ENCODE data around the gene VAMP2. TPM values are rescaled to one million over a fixed set of nuclear protein-coding genes. Genes with fewer than 3 reads are reported as not detected.

VAMP2 gene
- total and polyA plus RNA-seq, 9 of the 15 experiments (the other 6 are each of a cell fraction or from before 2014, with no cell fraction given): 2.3 to 31.8 (median 6.0) TPM

DNA sequence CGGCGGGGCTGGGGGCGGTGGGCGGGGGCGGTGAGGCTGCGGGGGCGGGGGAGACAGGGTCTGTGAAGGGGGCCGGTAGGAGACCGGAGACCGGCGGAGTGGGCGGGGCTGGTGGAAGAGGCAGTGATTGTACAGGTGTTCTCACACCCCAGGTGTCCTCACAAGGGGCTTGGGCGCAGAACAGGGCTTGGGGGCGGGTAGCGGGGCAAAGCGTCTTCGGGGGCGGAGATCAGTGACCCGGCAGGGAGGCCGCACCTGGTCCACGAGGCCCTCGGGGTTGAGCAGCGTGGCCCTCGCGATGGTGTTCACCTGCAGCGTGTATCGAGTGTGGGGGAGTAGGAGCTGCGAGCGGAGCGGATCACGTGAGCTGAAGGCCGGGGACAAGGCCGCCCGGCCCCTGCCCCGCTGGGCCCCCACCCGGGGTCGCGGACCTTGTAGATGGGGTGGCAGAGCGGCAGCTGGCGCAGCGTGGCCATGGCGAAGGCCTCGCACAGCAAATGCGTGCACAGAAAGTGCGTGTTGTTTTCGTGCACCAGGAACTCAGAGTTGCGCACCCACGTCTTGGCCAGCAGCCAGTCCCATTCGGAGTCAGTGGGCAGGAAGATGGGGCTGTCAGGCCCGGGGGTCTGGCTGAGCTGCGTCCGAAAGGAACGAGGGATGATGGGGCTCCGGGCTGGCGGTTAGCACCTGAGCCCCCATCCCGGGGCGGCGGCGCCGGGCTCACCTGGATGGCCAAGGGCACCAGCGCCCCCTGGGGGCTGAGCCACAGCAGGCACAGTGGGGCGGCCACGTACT, 52.9 kb downstream of the VAMP2 start (continued):
- TF ChIP-seq THRAP3 (IDR thresholded peaks at IDR 0.05; ENCODE audit: borderline replicate concordance) (no peak), ZNF77 (CRISPR knock-in tag; IDR thresholded peaks at IDR 0.05) (no peak), BCOR (IDR thresholded peaks at IDR 0.05) (no peak), ZFX (CRISPR knock-in tag; IDR thresholded peaks at IDR 0.05) (peak; percentile 49), ZNF24 (IDR thresholded peaks at IDR 0.05) (no peak), GABPA (tag; conservative IDR thresholded peaks at IDR 0.05; ENCODE audit: low read depth) (no peak), CEBPG (CRISPR knock-in tag; IDR thresholded peaks at IDR 0.05) (0 out of 2 replicates have a peak, but pooled peaks have one; percentile 28), CEBPG (tag; conservative IDR thresholded peaks at IDR 0.05 in 1 of 2, IDR thresholded peaks at IDR 0.05 in 1 of 2) (no peak), HNRNPUL1 (IDR thresholded peaks at IDR 0.05; ENCODE audit: low read length) (no peak), PHF8 (IDR thresholded peaks at IDR 0.05; ENCODE audit: borderline replicate concordance, low read length) (no peak)
- TF ChIP-seq, protein P1, sequence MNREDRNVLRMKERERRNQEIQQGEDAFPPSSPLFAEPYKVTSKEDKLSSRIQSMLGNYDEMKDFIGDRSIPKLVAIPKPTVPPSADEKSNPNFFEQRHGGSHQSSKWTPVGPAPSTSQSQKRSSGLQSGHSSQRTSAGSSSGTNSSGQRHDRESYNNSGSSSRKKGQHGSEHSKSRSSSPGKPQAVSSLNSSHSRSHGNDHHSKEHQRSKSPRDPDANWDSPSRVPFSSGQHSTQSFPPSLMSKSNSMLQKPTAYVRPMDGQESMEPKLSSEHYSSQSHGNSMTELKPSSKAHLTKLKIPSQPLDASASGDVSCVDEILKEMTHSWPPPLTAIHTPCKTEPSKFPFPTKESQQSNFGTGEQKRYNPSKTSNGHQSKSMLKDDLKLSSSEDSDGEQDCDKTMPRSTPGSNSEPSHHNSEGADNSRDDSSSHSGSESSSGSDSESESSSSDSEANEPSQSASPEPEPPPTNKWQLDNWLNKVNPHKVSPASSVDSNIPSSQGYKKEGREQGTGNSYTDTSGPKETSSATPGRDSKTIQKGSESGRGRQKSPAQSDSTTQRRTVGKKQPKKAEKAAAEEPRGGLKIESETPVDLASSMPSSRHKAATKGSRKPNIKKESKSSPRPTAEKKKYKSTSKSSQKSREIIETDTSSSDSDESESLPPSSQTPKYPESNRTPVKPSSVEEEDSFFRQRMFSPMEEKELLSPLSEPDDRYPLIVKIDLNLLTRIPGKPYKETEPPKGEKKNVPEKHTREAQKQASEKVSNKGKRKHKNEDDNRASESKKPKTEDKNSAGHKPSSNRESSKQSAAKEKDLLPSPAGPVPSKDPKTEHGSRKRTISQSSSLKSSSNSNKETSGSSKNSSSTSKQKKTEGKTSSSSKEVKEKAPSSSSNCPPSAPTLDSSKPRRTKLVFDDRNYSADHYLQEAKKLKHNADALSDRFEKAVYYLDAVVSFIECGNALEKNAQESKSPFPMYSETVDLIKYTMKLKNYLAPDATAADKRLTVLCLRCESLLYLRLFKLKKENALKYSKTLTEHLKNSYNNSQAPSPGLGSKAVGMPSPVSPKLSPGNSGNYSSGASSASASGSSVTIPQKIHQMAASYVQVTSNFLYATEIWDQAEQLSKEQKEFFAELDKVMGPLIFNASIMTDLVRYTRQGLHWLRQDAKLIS (CRISPR knock-in tag; IDR thresholded peaks at IDR 0.05): no peak
- TF ChIP-seq, protein P2, sequence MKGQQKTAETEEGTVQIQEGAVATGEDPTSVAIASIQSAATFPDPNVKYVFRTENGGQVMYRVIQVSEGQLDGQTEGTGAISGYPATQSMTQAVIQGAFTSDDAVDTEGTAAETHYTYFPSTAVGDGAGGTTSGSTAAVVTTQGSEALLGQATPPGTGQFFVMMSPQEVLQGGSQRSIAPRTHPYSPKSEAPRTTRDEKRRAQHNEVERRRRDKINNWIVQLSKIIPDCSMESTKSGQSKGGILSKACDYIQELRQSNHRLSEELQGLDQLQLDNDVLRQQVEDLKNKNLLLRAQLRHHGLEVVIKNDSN (CRISPR knock-in tag; IDR thresholded peaks at IDR 0.05): peak; percentile 46; the same call in 1 of the 2 replicates
- TF ChIP-seq, protein P3, sequence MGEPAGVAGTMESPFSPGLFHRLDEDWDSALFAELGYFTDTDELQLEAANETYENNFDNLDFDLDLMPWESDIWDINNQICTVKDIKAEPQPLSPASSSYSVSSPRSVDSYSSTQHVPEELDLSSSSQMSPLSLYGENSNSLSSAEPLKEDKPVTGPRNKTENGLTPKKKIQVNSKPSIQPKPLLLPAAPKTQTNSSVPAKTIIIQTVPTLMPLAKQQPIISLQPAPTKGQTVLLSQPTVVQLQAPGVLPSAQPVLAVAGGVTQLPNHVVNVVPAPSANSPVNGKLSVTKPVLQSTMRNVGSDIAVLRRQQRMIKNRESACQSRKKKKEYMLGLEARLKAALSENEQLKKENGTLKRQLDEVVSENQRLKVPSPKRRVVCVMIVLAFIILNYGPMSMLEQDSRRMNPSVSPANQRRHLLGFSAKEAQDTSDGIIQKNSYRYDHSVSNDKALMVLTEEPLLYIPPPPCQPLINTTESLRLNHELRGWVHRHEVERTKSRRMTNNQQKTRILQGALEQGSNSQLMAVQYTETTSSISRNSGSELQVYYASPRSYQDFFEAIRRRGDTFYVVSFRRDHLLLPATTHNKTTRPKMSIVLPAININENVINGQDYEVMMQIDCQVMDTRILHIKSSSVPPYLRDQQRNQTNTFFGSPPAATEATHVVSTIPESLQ (CRISPR knock-in tag; IDR thresholded peaks at IDR 0.05): no peak
- TF ChIP-seq, protein P4, sequence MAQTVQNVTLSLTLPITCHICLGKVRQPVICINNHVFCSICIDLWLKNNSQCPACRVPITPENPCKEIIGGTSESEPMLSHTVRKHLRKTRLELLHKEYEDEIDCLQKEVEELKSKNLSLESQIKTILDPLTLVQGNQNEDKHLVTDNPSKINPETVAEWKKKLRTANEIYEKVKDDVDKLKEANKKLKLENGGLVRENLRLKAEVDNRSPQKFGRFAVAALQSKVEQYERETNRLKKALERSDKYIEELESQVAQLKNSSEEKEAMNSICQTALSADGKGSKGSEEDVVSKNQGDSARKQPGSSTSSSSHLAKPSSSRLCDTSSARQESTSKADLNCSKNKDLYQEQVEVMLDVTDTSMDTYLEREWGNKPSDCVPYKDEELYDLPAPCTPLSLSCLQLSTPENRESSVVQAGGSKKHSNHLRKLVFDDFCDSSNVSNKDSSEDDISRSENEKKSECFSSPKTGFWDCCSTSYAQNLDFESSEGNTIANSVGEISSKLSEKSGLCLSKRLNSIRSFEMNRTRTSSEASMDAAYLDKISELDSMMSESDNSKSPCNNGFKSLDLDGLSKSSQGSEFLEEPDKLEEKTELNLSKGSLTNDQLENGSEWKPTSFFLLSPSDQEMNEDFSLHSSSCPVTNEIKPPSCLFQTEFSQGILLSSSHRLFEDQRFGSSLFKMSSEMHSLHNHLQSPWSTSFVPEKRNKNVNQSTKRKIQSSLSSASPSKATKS (CRISPR knock-in tag; IDR thresholded peaks at IDR 0.05): no peak
- TF ChIP-seq, protein P5, sequence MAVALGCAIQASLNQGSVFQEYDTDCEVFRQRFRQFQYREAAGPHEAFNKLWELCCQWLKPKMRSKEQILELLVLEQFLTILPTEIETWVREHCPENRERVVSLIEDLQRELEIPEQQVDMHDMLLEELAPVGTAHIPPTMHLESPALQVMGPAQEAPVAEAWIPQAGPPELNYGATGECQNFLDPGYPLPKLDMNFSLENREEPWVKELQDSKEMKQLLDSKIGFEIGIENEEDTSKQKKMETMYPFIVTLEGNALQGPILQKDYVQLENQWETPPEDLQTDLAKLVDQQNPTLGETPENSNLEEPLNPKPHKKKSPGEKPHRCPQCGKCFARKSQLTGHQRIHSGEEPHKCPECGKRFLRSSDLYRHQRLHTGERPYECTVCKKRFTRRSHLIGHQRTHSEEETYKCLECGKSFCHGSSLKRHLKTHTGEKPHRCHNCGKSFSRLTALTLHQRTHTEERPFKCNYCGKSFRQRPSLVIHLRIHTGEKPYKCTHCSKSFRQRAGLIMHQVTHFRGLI (CRISPR knock-in tag; IDR thresholded peaks at IDR 0.05): no peak
